Endodermal cell (in vitro differentiated cells): Measurements from ENCODE around the gene MVB12A. TPM values are rescaled to one million over a fixed set of nuclear protein-coding genes. Genes with fewer than 3 reads are reported as not detected.

ENCODE experiments used
- DNase-seq: peaks from one replicate; pipeline ENCODE4 v3.0.0-alpha.2; 2017
- H3K27ac ChIP-seq: 2 replicates; pipeline ENCODE4 v1.5.1; 2013; ENCODE audit warnings: mild to moderate bottlenecking, low read depth, low read length, moderate library complexity
- H3K27me3 ChIP-seq: 2 replicates; pipeline ENCODE4 v1.6.1; 2013; ENCODE audit warnings: mild to moderate bottlenecking, low read length, moderate library complexity; ENCODE audit not compliant: insufficient read depth, control insufficient read depth, poor library complexity, severe bottlenecking
- H3K36me3 ChIP-seq: 2 replicates; pipeline ENCODE4 v1.7.0; 2013; ENCODE audit warnings: mild to moderate bottlenecking, low read length, moderate library complexity; ENCODE audit not compliant: control insufficient read depth, insufficient read depth
- H3K4me1 ChIP-seq: one replicate; pipeline ENCODE4 v1.7.0; 2013; ENCODE audit warnings: low read length; ENCODE audit not compliant: control insufficient read depth, insufficient read depth
- H3K4me3 ChIP-seq: 2 replicates; pipeline ENCODE4 v1.5.1; 2013; ENCODE audit warnings: mild to moderate bottlenecking, low read length, moderate library complexity
- H3K9ac ChIP-seq: 2 replicates; pipeline ENCODE4 v1.6.1; 2013; ENCODE audit warnings: mild to moderate bottlenecking, low read length, moderate library complexity; ENCODE audit not compliant: poor library complexity, severe bottlenecking; ENCODE audit errors: extremely low read depth
- H3K9me3 ChIP-seq: 2 replicates; pipeline ENCODE4 v1.6.1; 2013; ENCODE audit warnings: mild to moderate bottlenecking, low read length, moderate library complexity; ENCODE audit not compliant: control insufficient read depth
- H3K27ac Mint-ChIP-seq: 2 replicates; pipeline ENCODE4 v1.8.0; 2020; ENCODE audit warnings: mixed read lengths
- H3K27me3 Mint-ChIP-seq: 2 replicates; pipeline ENCODE4 v1.8.0; 2021; ENCODE audit warnings: mild to moderate bottlenecking, mixed read lengths; ENCODE audit not compliant: insufficient read depth
- H3K36me3 Mint-ChIP-seq: 2 replicates; pipeline ENCODE4 v1.8.0; 2020; ENCODE audit warnings: low read depth, mixed read lengths
- H3K4me1 Mint-ChIP-seq: 2 replicates; pipeline ENCODE4 v1.8.0; 2020; ENCODE audit warnings: mixed read lengths
- H3K4me3 Mint-ChIP-seq: 2 replicates; pipeline ENCODE4 v1.8.0; 2020; ENCODE audit warnings: mild to moderate bottlenecking, moderate library complexity, mixed read lengths
- H3K9me3 Mint-ChIP-seq: 2 replicates; pipeline ENCODE4 v1.8.0; 2020; ENCODE audit warnings: mild to moderate bottlenecking, mixed read lengths
- WGBS, 2 experiments: methylation state at CpG; one replicate each; pipeline versions ENCODE4 v1.1.5 to v1.1.7; 2013; ENCODE audit warnings: missing lambda C conversion rate in 2 of 2, mixed read lengths in 1 of 2; ENCODE audit not compliant: insufficient coverage in 1 of 2, insufficient read length in 1 of 2; 5-methylcytosine and 5-hydroxymethylcytosine counted together
- total RNA-seq, 2 donors: library from RNA; stranded (reverse); fragmentation: NEBNext Ultra II Directional in 1 of 2; extraction: Animal tissue kit (Norgen Biotek cat#: 25700) in 1 of 2; gene quantifications; 2 replicates in 1 of 2; 3 replicates in 1 of 2; pipeline ENCODE4 v1.2.1, GENCODE V29; 2021
- TF ChIP-seq, protein P1 (sequence below): fragments of 200-600 bp; sonication (generic); conservative IDR thresholded peaks from 2 replicates; pipeline ENCODE4 v1.5.0; 2021; ENCODE audit warnings: antibody characterized with exemption, mild to moderate bottlenecking

The MVB12A gene
- total RNA-seq, 2 donors from 2014 or later, result 63.1 to 64.8 TPM

DNA sequence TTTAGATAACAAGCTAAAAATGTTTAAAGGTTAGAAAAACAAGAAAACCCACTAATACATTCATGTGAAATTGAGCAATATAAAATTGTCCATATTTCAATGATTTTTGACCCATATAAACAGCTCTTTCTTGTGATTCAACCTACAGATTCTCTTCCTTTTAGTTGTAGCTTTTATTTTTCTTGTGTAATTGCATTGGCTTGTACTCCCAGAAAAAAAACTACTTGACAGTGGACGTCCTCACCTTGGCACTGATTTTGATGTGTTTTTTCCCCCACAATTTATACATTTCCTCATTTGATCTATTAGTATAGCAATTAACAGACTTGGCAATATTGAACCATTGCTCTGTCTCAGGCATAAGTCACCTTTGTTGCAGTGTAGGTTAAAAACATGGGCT is 30.6 kb upstream of the MVB12A start:
- H3K9me3 ChIP-seq, result peaks cover 13% of the 10 kb centered on the region
- 77% methylated on average over 1 of the region's 1 CpG; no CpG with 5 or more reads in 1 of the 2 experiments for WGBS, 2 experiments
- H3K4me3 ChIP-seq, result no peak overlapping the region
- DNase-seq, result no peak
- no peaks in the 10 kb centered on the region for H3K4me1 ChIP-seq
- Mint-ChIP-seq H3K36me3 (no peaks in the 10 kb centered on the region), H3K4me3 (no peak overlapping the region), H3K4me1 (peaks cover 3% of the 10 kb centered on the region), H3K27ac (no peak overlapping the region), H3K27me3 (peaks cover 23% of the 10 kb centered on the region), H3K9me3 (peaks cover 10% of the 10 kb centered on the region)
- no peaks in the 10 kb centered on the region for H3K36me3 ChIP-seq
- no peaks in the 10 kb centered on the region for H3K27me3 ChIP-seq
- H3K9ac ChIP-seq, result no peak overlapping the region
- TF ChIP-seq, protein P1, sequence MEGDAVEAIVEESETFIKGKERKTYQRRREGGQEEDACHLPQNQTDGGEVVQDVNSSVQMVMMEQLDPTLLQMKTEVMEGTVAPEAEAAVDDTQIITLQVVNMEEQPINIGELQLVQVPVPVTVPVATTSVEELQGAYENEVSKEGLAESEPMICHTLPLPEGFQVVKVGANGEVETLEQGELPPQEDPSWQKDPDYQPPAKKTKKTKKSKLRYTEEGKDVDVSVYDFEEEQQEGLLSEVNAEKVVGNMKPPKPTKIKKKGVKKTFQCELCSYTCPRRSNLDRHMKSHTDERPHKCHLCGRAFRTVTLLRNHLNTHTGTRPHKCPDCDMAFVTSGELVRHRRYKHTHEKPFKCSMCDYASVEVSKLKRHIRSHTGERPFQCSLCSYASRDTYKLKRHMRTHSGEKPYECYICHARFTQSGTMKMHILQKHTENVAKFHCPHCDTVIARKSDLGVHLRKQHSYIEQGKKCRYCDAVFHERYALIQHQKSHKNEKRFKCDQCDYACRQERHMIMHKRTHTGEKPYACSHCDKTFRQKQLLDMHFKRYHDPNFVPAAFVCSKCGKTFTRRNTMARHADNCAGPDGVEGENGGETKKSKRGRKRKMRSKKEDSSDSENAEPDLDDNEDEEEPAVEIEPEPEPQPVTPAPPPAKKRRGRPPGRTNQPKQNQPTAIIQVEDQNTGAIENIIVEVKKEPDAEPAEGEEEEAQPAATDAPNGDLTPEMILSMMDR, result no peak
- H3K27ac ChIP-seq, result no peak overlapping the region

DNA sequence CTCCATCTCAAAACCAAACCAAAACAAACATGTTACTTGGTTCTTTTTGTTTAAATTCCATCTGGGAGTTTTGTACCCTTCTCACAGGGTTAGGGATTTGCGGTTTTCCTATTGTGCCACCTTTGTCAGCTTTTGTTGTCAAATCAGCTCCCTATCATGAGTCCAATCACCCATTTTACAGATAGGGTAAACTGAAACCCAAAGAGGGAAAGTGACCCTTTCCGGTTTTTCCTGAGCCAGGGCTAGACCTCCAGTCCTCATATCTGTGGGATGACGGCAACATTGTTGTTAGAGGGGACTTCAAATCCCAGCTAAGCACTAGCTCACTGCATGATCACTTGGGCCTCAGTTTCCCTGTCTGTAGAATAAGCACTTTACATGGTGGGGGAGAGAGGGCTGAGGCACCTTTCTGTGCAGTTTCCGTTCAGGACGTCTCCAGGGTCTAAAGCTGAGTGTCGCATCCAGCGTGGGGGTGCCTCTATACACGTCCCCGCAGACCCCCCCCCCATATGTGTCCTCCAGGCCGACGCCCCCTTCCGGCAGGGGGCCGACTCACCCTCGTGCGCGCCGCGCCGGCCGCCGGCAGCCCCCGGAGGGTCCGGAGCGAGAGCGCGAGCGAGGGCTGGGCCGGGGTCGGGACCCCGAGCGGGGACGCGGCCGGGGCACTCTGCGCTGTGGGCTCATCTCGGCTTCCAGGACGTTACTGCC is 29.7 kb upstream of the MVB12A start:
- peaks cover 10% of the 10 kb centered on the region for H3K9me3 Mint-ChIP-seq
- H3K36me3 ChIP-seq, result no peaks in the 10 kb centered on the region
- peaks cover 13% of the 10 kb centered on the region for H3K9me3 ChIP-seq
- WGBS, 2 experiments, result 8 to 35% methylated on average over 7 to 37 of the region's 37 CpGs
- peaks cover 3% of the 10 kb centered on the region for H3K4me1 Mint-ChIP-seq
- H3K9ac ChIP-seq, result no peak overlapping the region
- H3K4me1 ChIP-seq, result no peaks in the 10 kb centered on the region
- H3K27me3 Mint-ChIP-seq, result peaks cover 23% of the 10 kb centered on the region
- H3K27me3 ChIP-seq, result no peaks in the 10 kb centered on the region
- no peaks in the 10 kb centered on the region for H3K36me3 Mint-ChIP-seq
- peak; percentile 64 for DNase-seq
- H3K4me3 Mint-ChIP-seq, result peak overlapping the region; percentile 73
- H3K4me3 ChIP-seq, result peak overlapping the region; percentile 79
- no peak overlapping the region for H3K27ac ChIP-seq
- H3K27ac Mint-ChIP-seq, result no peak overlapping the region
- TF ChIP-seq, protein P1, result peak; percentile 54

DNA sequence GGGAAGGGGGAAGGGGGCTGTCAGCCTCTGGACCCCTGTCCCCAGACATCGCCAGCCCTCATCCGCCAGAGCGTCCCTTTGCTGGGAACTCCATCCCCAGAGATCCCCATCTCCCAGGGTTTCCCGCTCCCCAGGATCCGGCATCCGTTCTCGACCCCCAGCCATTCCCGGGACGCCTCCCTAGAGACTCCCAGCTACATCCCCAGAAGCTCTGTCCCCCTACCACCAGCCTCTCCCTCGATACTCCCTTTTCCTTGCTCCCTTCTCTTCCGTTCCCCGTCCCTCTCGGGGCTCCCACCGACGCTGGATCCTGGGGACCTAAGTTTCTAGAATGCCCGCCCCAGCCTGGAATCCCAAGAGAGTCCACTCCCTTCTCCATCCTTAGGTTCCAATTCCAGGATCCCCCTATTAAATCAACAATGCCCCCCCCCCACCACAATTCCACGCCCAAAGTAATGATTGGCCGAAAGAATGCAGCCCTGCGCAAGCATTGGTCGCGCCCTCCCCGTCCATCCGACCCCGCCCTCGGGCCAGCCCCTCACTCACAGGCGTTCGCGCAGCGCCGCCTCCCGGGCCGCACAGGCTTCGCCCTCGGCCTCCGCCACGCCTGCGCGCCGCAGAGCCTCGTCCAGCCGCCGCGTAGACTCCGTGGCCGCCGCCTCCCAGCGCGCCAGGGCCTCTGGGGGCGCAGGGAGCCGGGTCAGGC is 29.0 kb upstream of the MVB12A start:
- Histone ChIP-seq H3K27me3 (no peaks in the 10 kb centered on the region), H3K36me3 (no peaks in the 10 kb centered on the region), H3K9ac (peak overlapping the region; percentile 22), H3K4me3 (peak overlapping the region; percentile 79), H3K27ac (no peak overlapping the region), H3K4me1 (no peaks in the 10 kb centered on the region), H3K9me3 (peaks cover 13% of the 10 kb centered on the region)
- peaks cover 23% of the 10 kb centered on the region for H3K27me3 Mint-ChIP-seq
- TF ChIP-seq, protein P1, result peak; percentile 83
- peak overlapping the region; percentile 73 for H3K4me3 Mint-ChIP-seq
- peaks cover 3% of the 10 kb centered on the region for H3K4me1 Mint-ChIP-seq
- 0 to 1% methylated on average over 25 to 50 of the region's 50 CpGs for WGBS, 2 experiments
- H3K27ac Mint-ChIP-seq, result peak overlapping the region; percentile 81
- peak; percentile 98 for DNase-seq
- H3K9me3 Mint-ChIP-seq, result peaks cover 10% of the 10 kb centered on the region
- H3K36me3 Mint-ChIP-seq, result no peaks in the 10 kb centered on the region
